SHP77 (cell line): ENCODE results near the gene NMRK2.
"Not testable (repeated sequence)": the region's sequence is repeated elsewhere in the genome, so short reads cannot be mapped to it uniquely, and the experiment has no call there.

ENCODE experiments used
- DNase-seq, 2 experiments: peaks; one replicate each; lab custom pipeline; 2025; lab: John Stamatoyannopoulos, UW

NMRK2 gene

GRCh38 chr19:3964256-3965194 lies 31.7 kb downstream of the NMRK2 start:
- no peak for DNase-seq

- no peak for DNase-seq
Measured at GRCh38 chr19:3966051-3967017, 33.5 kb downstream of the NMRK2 start.

GRCh38 chr19:3967983-3968382 lies 35.1 kb downstream of the NMRK2 start:
- DNase-seq: not testable (repeated sequence)

- DNase-seq: peak; percentile 43 to 58
Measured at GRCh38 chr19:3968556-3969434, 35.9 kb downstream of the NMRK2 start.

- DNase-seq: no peak
Measured at GRCh38 chr19:3969435-3970312, 36.8 kb downstream of the NMRK2 start.

- no peak for DNase-seq
Measured at GRCh38 chr19:3970313-3970807, 37.5 kb downstream of the NMRK2 start.

- peak; percentile 97 to 98 for DNase-seq
Measured at GRCh38 chr19:3970808-3971598, 38.1 kb downstream of the NMRK2 start, which contains the start of gene DAPK3. DAPK3 (minus strand) TSS chr19:3971099; CDS start chr19:3969735, 1,364 bp downstream.

GRCh38 chr19:3975144-3975543 lies 42.3 kb downstream of the NMRK2 start:
- DNase-seq: no peak

GRCh38 chr19:3975637-3976087 lies 42.8 kb downstream of the NMRK2 start:
- no peak for DNase-seq

GRCh38 chr19:3976495-3977241 lies 43.8 kb downstream of the NMRK2 start:
- DNase-seq: no peak

- DNase-seq: no peak
Measured at GRCh38 chr19:3977242-3978143, 44.6 kb downstream of the NMRK2 start.

- DNase-seq: no peak
Measured at GRCh38 chr19:3978145-3978544, 45.3 kb downstream of the NMRK2 start.

- no peak for DNase-seq
Measured at GRCh38 chr19:3979289-3979673, 46.4 kb downstream of the NMRK2 start.

- no peak for DNase-seq
Measured at GRCh38 chr19:3979674-3980352, 46.9 kb downstream of the NMRK2 start.

GRCh38 chr19:3980353-3981251 lies 47.7 kb downstream of the NMRK2 start:
- DNase-seq: no peak

- DNase-seq: no peak
Measured at GRCh38 chr19:3981373-3981735, 48.5 kb downstream of the NMRK2 start.
